SK-N-MC (cell line): Measurements from ENCODE around the gene TSPAN12.

ENCODE experiments used
- EZH2 ChIP-seq: fragments of 200-600 bp; sonication (generic); IDR thresholded peaks from one replicate; pipeline ENCODE4 v1.6.1; 2017; ENCODE audit warnings: antibody characterized with exemption
- POLR2AphosphoS5 ChIP-seq: IDR thresholded peaks from 2 replicates; pipeline ENCODE4 v1.6.1; 2012; ENCODE audit warnings: mild to moderate bottlenecking, low read depth, low read length, borderline replicate concordance

- TF ChIP-seq POLR2AphosphoS5 (no peak), EZH2 (no peak)
Measured at GRCh38 chr7:120837599-120837998, 20.3 kb downstream of the TSPAN12 start.
